Stomach (tissue), 4 donors: ENCODE data around the gene ILF2.

Source experiments
- CTCF ChIP-seq, 7 experiments: fragments of 450-650 bp in 4 of 7; fragments of 200-600 bp in 3 of 7; sonication (generic) in 3 of 7; IDR thresholded peaks; one replicate each; pipeline ENCODE4 v1.5.1; 2016 to 2019; ENCODE audit warnings: antibody characterized with exemption in 7 of 7, control low read depth in 2 of 7, mild to moderate bottlenecking in 1 of 7
- EP300 ChIP-seq: sonication (generic); formaldehyde crosslinking; IDR thresholded peaks from one replicate; pipeline ENCODE4 v1.6.1; 2017; ENCODE audit warnings: antibody characterized with exemption
- POLR2A ChIP-seq, 4 donors: fragments of 450-650 bp; IDR thresholded peaks; one replicate each; pipeline ENCODE4 v1.6.1; 2016; ENCODE audit warnings: antibody characterized with exemption in 4 of 4, control low read depth in 2 of 4, mild to moderate bottlenecking in 1 of 4, moderate library complexity in 1 of 4
- POLR2AphosphoS5 ChIP-seq, 3 donors: sonication (generic); formaldehyde crosslinking; IDR thresholded peaks; one replicate each; pipeline ENCODE4 v1.6.1; 2016; ENCODE audit warnings: antibody characterized with exemption in 3 of 3

DNA sequence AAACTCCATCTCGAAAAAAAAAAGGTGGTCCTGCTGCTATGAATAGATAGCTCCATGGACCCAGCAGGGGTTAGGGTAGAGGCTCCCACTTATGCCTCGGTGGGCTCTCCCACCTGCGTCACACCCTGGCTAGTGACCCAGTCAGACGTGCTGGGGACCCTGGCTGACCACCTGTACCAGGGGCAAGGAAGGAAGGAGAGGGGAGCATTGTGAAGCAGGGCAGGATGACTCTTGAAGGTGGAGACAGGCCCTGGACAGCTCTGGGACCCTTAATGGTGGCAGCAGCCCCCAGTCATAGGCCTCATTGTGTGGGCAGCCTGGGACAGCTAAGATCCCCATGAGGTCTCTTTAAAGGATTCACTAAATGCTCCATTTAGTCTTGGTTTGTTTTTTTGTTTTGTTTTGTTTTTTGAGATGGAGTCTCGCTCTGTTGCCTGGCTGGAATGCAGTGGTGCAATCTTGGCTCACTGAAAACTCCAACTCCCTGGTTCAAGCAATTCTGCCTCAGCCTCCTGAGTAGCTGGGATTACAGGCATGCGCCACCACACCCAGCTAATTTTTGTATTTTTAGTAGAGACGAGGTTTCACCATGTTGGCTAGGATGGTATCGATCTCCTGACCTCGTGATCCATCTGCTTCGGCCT lies 22.7 kb downstream of the ILF2 start:
- TF ChIP-seq CTCF (IDR thresholded peaks at IDR 0.05) = no peak
- TF ChIP-seq POLR2A (IDR thresholded peaks at IDR 0.05) = no peak
- TF ChIP-seq EP300 = no peak
- TF ChIP-seq POLR2AphosphoS5 (IDR thresholded peaks at IDR 0.05) = no peak
